Ishikawa (cell line): Measurements from ENCODE around the gene ANXA10.

Source experiments
- CEBPB ChIP-seq: IDR thresholded peaks from 2 replicates; pipeline ENCODE4 v1.6.1; 2012
- CREB1 ChIP-seq: IDR thresholded peaks from 2 replicates; pipeline ENCODE4 v1.6.1; 2012; ENCODE audit warnings: low read depth
- EGR1 ChIP-seq: IDR thresholded peaks from 2 replicates; pipeline ENCODE4 v1.6.1; 2012
- EP300 ChIP-seq: IDR thresholded peaks from 2 replicates; pipeline ENCODE4 v1.6.1; 2012; ENCODE audit warnings: borderline replicate concordance
- FOXM1 ChIP-seq: IDR thresholded peaks from 2 replicates; pipeline ENCODE4 v1.6.1; 2012; ENCODE audit warnings: low read depth, borderline replicate concordance
- MAX ChIP-seq: IDR thresholded peaks from 2 replicates; pipeline ENCODE4 v1.6.1; 2012
- NFIC ChIP-seq: IDR thresholded peaks from 2 replicates; pipeline ENCODE4 v1.6.1; 2012
- RAD21 ChIP-seq: IDR thresholded peaks from 2 replicates; pipeline ENCODE4 v1.6.1; 2012; ENCODE audit warnings: low read depth
- REST ChIP-seq: IDR thresholded peaks from 2 replicates; pipeline ENCODE4 v1.6.1; 2012; ENCODE audit warnings: low read depth, mild to moderate bottlenecking
- TAF1 ChIP-seq: IDR thresholded peaks from 2 replicates; pipeline ENCODE4 v1.6.1; 2012; ENCODE audit warnings: low read depth, mild to moderate bottlenecking
- TCF12 ChIP-seq: IDR thresholded peaks from 2 replicates; pipeline ENCODE4 v1.6.1; 2012; ENCODE audit warnings: low read depth
- TEAD4 ChIP-seq: IDR thresholded peaks from 2 replicates; pipeline ENCODE4 v1.6.1; 2012
- USF1 ChIP-seq: IDR thresholded peaks from 2 replicates; pipeline ENCODE4 v1.6.1; 2012
- YY1 ChIP-seq: IDR thresholded peaks from 2 replicates; pipeline ENCODE4 v1.6.1; 2012; ENCODE audit warnings: low read depth
- ZBTB7A ChIP-seq: IDR thresholded peaks from 2 replicates; pipeline ENCODE4 v1.6.1; 2012; ENCODE audit warnings: low read depth

Gene ANXA10

GRCh38 chr4:168095776-168096406 is 3.6 kb downstream of the ANXA10 start:
- TF ChIP-seq EP300: no peak
- no peak for TF ChIP-seq ZBTB7A
- TF ChIP-seq REST: no peak
- no peak for TF ChIP-seq YY1
- no peak for TF ChIP-seq NFIC
- no peak for TF ChIP-seq TAF1
- TF ChIP-seq USF1: no peak
- TF ChIP-seq RAD21: no peak
- no peak for TF ChIP-seq TEAD4
- no peak for TF ChIP-seq TCF12
- no peak for TF ChIP-seq CEBPB
- TF ChIP-seq EGR1: no peak
- no peak for TF ChIP-seq CREB1

- no peak for TF ChIP-seq RAD21
- no peak for TF ChIP-seq TAF1
- no peak for TF ChIP-seq USF1
- TF ChIP-seq TEAD4: no peak
- no peak for TF ChIP-seq CEBPB
- TF ChIP-seq REST: no peak
- TF ChIP-seq FOXM1: no peak
- TF ChIP-seq EGR1: no peak
- no peak for TF ChIP-seq MAX
- TF ChIP-seq YY1: no peak
- TF ChIP-seq NFIC: no peak
- TF ChIP-seq CREB1: no peak
Measured at GRCh38 chr4:168096407-168096784, 4.1 kb downstream of the ANXA10 start.

- TF ChIP-seq MAX: no peak
- no peak for TF ChIP-seq NFIC
Measured at GRCh38 chr4:168097161-168097560, 4.8 kb downstream of the ANXA10 start.

GRCh38 chr4:168098248-168098717 is 5.9 kb downstream of the ANXA10 start:
- no peak for TF ChIP-seq TAF1
- TF ChIP-seq CEBPB: no peak

- TF ChIP-seq USF1 (no peak), REST (no peak), EGR1 (no peak), NFIC (no peak)
Measured at GRCh38 chr4:168099195-168099594, 6.9 kb downstream of the ANXA10 start.
